Neural cell (in vitro differentiated cells): ENCODE data around the gene LRRC46.

ENCODE experiments used
- CTCF ChIP-seq: fragments of 450-650 bp; IDR thresholded peaks from 2 replicates; pipeline ENCODE4 v1.5.1; 2014; ENCODE audit warnings: antibody characterized with exemption, mild to moderate bottlenecking, moderate library complexity; ENCODE audit not compliant: poor library complexity, severe bottlenecking
- EZH2 ChIP-seq: fragments of 200-600, 300-800 bp; shearing (Covaris generic), sonication (generic); IDR thresholded peaks from 2 replicates; pipeline ENCODE4 v1.6.1; 2014; ENCODE audit warnings: antibody characterized with exemption, low read length, borderline replicate concordance, mild to moderate bottlenecking; ENCODE audit not compliant: insufficient read depth, poor library complexity, severe bottlenecking

GRCh38 chr17:47879776-47880454, 48.4 kb downstream of the LRRC46 start:
- TF ChIP-seq CTCF: no peak
- TF ChIP-seq EZH2: no peak
